GM12875 (cell line): ENCODE data around the gene PRKCZ.

Experiments used
- H3K4me3 ChIP-seq: one replicate; pipeline ENCODE4 v1.5.1; 2011; ENCODE audit warnings: low read depth, low read length, control low read depth
- TF ChIP-seq, protein P1 (sequence below): IDR thresholded peaks from 2 replicates; pipeline ENCODE4 v1.5.1; 2011; ENCODE audit warnings: low read depth, mild to moderate bottlenecking, control low read depth, inconsistent platforms, low read length, moderate library complexity, borderline replicate concordance; ENCODE audit not compliant: insufficient read depth

Gene PRKCZ

DNA sequence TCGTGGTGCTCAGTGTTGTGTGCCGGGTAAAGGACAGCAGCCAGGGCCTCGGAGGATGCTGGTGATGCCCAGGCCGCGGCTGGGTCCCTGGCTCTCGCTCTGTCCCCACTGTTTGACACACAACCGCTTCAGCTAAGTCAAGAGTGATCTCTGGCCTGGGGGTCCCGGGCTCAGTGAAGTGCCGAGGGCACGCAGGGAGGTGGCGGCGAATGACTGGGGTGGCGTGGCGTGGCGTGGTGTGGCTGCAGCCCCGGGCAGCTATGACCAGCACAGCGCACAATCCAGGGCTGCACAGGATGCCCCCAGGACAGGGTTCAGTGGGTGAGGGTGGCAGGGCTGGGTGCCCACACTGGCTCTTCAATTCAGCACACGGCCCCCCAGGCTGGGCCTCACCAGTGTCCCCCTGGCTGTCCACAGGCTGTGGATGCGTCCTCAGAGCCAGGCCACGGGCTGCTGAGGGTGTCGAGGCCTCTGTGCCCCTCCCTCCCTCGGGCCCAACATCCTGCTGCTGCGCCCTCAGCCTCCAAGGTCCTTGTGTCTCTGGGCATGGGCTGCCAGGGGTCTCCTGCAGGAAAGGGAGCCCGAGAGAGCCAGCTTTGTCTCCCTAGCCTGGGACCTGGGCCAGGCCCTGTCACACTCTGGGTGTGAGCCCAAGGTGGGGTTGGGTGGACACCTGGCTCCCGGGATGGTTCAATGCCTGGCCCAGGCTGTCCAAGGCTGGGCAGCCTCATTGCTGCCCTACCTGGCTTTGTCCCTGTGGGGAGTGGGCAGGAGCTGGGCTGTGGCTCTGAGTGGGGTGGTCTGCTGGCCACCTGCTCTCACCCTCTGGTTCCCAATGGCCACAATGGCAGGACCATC, 165.9 kb downstream of the PRKCZ start:
- no peak overlapping the region for H3K4me3 ChIP-seq
- TF ChIP-seq, protein P1, sequence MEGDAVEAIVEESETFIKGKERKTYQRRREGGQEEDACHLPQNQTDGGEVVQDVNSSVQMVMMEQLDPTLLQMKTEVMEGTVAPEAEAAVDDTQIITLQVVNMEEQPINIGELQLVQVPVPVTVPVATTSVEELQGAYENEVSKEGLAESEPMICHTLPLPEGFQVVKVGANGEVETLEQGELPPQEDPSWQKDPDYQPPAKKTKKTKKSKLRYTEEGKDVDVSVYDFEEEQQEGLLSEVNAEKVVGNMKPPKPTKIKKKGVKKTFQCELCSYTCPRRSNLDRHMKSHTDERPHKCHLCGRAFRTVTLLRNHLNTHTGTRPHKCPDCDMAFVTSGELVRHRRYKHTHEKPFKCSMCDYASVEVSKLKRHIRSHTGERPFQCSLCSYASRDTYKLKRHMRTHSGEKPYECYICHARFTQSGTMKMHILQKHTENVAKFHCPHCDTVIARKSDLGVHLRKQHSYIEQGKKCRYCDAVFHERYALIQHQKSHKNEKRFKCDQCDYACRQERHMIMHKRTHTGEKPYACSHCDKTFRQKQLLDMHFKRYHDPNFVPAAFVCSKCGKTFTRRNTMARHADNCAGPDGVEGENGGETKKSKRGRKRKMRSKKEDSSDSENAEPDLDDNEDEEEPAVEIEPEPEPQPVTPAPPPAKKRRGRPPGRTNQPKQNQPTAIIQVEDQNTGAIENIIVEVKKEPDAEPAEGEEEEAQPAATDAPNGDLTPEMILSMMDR = no peak

DNA sequence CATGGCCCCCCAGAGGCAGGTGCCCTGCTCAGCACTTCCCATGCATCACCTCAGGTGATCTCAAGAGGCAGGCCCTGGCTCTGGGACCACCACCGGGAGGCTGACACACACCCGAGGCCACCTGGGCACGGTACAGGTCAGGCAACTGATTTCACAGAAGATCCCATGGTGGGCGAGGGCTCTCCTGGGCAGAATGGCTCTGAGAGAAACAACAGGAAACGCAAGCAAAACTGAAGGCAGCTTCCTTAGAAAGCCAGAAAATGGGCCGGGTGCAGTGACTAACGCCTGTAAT, 166.5 kb downstream of the PRKCZ start:
- TF ChIP-seq, protein P1 = no peak
- H3K4me3 ChIP-seq = no peak overlapping the region

DNA sequence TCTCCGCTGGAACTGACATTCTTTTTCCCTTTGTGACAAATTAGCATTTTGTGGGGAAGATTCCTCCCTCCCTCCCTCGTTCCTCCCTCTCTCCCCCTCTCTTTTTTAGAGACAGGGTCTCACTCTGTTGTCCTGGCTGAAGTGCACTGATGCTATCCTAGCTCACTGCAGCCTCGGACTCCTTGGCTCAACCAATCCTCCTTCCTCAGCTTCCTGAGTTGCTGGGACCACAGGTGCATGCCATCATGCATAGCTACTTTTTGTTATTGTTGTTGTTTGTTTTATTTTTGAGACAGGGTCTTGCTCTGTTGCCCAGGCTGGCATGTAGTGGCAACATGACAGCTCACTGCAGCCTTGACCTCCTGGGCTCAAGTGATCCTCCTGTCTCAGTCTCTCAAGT, 171.1 kb downstream of the PRKCZ start:
- no peak overlapping the region for H3K4me3 ChIP-seq
- TF ChIP-seq, protein P1 = no peak

DNA sequence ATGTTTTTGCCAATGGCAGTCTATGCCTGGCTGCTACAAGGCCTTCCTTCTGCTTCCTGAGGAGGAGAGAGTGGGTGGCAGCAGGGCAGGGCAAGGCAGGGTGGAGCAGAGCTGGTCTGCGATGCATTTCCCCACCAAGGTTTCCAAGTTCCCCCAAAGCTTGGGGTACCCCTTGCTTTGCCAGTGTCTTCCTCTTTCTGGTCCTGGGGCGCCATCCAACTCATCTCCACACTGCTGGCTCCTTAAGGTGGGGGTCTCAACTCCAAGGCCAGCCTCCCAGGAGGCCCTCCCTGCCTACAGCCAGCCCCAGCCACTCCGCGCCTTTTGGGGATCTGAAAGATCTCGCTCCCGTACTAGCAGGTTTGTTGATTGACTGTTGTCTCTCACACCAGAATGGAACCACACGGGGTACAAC, 174.0 kb downstream of the PRKCZ start:
- no peak overlapping the region for H3K4me3 ChIP-seq
- TF ChIP-seq, protein P1 = no peak

DNA sequence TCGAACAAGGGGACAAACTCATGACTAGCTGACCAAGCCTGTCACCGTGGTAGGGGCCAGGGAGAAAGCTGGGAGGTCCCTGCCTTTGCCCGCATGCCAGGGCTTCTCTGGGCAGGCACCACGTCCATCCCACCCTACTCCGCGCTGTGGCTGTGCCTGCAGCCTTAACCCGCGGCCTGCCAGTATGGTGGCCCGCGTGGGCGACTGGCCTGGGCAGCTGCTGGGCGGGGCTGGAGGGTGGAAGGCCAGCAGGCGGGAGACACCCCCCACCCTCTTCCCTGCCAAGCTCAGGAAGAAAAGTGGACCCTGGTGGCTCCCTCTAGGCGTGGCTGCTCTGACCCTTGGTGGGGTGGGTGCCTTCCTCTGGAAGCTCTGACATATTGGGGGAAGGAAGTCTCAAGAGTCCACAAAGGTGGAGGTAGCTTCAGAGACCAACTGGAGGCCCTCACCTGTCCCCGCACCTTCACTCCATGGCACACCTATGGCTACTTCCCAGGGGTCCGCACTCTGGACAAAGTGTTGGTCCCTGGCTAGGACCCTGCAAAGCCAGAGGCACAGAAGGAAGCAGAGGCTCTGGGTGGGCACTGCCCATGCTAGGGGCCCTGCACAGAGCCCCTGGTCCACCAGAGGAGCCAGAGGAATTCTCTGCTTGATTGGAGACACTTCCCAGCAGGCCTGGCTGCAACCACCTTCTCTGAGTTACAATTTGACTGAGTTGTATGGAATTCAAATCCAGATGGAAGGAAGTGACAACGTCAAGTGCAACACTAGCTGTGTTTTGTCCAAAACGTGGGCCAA, 174.6 kb downstream of the PRKCZ start:
- TF ChIP-seq, protein P1 = no peak
- H3K4me3 ChIP-seq = no peak overlapping the region

DNA sequence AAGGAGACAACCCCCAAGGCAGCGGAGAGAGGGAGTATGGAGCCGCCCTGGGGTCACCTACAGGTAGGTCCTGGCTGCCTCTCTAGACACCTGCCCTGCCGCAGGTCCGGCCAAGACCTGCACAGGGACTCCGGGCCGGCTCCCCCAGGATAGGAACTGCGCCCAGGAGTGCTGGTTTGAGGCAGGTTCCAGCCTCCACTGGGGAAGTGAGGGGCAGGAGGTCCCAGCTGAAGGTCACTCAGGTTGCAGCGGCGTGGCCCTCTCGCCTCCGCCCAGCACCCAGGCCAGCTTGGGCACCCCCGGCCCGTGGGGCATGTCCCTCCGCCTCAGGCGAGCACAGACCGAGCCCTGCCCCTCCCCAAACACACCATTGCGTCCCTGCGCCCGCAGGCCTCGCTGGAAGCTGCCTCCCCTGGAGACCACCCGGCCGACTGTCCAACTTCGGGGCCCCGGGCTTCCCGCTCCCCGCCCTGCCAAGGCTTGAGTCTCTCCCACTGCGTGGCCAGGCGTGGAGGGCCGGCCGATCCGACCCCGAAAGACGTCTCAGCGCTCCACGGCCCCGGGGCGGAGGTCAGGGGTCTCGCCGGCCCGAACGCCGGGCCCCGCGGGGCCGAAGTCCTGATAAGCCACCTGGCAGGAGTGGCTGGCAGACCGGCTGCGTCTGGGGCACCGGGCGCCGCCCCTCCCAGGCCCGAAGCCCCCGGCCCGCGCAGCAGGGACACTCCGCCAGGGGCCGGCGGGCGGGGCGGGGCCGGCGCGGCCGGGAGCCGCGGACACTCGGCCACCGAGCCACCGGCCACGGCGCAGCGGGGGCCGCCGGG, 176.5 kb downstream of the PRKCZ start:
- TF ChIP-seq, protein P1 = no peak
- peak overlapping the region; percentile 77 for H3K4me3 ChIP-seq
